Right lung (tissue), 5 donors: ENCODE data around the gene UBL7. TPM values are rescaled to one million over a fixed set of nuclear protein-coding genes. Genes with fewer than 3 reads are reported as not detected.
A peak's percentile ranks its signal among the peaks of the same experiment; 100 is the strongest.

Experiments used
- DNase-seq, 2 donors: peaks; one replicate each; pipeline ENCODE4 v3.0.0-alpha.2; 2013
- polyA plus RNA-seq, 5 donors: library from polyadenylated mRNA; unstranded; fragments of 120-200 nt; gene quantifications; one replicate each; pipeline versions ENCODE4 v1.2.1 to v1.2.3, GENCODE V29; 2013; ENCODE audit warnings: inconsistent platforms in 1 of 5, low replicate concordance in 1 of 5; ENCODE audit not compliant: insufficient read length in 5 of 5, insufficient read depth in 1 of 5

The UBL7 gene
- polyA plus RNA-seq, 5 donors = 49.0 to 62.6 (median 59.3) TPM

DNA sequence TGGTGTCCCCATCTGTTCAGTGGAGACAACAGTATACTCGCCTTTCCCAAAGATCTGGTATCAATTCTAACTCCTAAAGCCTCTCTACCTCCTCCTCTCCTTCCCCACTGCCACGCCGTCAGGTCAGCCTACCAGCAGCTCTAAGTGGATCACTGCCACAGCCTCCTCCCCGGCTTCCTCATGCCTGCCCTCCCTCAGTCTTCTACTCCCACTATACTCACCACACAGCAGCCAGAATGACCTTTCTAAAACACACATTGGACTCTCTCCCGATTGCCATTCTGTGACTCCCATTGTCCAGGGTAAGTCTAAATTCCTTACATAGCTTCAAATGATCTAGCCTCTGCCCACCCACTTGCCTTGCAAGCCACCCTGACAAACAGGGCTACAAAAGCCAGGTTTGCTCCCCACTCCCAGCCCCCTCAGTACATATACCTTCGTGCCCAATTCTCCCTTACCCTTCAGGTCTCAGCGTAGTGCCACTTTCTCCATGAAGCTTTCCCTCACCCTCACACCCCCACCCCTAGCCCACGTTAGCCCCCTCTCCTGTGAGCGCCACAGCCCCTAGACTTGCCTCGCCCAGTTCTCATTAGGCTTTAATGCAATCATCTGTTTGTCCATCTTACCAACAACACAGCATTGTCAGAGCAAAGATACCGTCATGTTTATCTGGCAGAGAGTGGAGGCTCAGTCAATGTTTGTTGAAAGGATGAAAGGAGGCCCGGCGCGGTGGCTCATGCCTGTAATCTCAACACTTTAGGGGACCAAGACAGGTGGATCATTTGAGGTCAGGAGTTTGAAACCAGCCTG is 17.7 kb downstream of the UBL7 start:
- no peak for DNase-seq

DNA sequence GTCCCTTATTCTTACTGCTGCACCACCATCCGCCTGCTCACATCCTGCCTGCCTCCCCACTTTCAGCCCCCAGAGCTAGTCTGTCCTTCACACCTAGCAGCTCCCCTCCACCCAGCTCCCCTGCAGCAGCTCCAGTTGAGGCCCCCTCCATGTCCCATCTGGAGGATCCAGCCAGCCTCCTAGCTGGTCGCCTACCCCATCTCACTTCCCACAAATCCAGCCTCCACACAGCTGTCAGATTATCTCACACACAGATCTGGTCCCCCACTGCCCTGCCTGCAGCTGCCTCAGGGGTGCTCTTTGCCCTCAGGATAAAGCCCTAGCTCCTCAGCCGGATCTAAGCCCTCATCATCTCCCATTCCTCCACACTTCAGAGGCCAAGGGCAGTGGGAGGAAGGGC is 18.4 kb downstream of the UBL7 start:
- no peak for DNase-seq

DNA sequence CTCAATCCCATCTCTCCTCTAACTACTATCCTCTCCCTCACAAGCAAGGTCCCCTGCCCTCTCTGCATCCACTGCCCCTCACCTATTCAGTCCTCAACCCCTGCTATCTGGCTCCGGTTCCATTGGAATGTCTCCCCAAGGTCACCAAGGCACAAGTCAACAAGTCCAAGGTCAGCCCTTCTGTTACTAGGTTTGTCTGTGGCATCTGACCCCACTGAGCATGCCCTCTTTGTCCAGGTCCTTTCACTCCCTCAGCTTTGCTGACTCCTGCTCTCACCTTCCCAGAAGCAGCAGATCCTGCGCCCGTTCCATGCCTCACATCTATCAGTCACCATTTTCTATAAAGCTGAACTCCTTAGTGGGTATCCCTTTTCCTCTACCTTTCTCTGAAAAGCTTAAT is 18.9 kb downstream of the UBL7 start:
- no peak for DNase-seq

DNA sequence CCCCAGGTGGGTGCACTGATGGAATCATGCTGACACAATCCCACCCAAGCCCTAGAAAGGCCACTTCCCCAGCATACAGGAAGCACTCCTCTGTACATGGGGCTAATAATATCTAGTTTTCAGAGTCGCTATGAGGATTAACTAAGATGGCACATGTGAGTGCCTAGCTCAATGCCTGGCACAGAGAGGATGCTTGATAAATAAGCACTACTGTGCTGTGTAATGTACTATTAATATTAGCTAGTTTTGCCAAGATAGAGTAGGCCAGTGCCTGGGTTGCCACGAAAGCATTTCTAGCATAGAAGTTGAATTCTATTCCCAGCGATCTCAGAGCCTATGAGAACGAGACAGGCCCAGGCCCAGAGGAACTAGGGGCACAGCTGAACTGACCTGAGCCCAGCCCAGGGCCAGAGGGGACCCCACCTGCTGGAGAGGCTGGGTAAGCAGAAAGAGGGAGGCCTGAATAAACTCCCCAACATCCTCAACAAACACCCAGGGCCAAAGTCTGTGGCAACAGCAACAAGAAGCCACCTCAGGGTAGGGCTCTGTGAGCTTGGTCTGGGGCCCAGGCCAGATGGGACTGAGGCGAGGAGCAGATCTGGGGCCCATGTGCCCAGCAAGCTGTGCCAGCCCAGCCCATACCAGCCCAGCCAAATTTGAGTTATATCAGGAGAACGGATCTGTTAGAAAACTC is 19.6 kb downstream of the UBL7 start:
- no peak for DNase-seq

DNA sequence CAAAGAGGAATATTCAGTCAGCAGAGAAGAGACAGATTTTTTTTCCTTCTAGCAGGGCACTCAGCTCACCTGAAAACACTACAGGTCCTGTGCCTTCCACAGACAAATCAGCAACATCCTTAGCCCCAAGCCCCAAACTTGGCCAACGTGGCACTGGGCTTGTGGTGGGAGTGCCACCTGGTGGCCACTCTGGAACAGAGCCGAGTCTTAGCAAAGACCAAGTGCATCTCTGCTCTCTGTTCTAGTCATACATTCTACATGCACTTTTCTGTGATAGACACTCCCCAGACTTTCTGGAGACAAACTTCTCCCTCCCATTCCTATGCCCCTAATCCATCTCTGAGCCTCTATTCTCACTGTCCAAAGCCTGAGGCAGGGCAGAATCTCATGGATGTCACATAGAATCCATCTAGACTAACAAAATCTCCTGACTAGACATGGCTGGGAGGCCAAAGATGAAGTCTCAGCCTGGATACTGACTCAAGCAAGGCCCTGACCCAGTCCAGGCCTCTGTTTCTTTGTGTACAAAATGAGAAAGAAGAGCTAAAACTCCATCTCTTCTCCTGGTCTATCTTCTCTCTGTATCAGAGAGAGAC is 22.1 kb downstream of the UBL7 start:
- peak; percentile 45 to 64 for DNase-seq

DNA sequence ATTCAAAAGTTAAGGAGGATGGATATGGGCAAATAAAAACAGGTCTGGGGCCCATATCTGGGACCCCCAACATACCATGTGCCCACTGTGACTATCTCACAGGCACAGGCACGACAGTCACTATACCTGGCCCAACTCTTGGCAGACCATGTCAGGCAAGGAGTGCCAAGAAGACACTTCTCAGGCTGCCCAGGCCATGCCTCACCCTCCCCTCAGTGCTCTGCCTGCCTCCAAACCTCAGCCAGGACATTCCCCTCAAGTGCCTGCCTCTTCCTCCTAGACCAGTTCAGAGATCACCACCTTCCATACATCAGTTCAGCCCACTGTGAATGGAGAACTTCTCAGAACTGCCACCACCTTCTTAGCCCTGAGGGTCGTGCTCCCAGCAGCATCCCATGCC is 22.8 kb downstream of the UBL7 start:
- DNase-seq = no peak

DNA sequence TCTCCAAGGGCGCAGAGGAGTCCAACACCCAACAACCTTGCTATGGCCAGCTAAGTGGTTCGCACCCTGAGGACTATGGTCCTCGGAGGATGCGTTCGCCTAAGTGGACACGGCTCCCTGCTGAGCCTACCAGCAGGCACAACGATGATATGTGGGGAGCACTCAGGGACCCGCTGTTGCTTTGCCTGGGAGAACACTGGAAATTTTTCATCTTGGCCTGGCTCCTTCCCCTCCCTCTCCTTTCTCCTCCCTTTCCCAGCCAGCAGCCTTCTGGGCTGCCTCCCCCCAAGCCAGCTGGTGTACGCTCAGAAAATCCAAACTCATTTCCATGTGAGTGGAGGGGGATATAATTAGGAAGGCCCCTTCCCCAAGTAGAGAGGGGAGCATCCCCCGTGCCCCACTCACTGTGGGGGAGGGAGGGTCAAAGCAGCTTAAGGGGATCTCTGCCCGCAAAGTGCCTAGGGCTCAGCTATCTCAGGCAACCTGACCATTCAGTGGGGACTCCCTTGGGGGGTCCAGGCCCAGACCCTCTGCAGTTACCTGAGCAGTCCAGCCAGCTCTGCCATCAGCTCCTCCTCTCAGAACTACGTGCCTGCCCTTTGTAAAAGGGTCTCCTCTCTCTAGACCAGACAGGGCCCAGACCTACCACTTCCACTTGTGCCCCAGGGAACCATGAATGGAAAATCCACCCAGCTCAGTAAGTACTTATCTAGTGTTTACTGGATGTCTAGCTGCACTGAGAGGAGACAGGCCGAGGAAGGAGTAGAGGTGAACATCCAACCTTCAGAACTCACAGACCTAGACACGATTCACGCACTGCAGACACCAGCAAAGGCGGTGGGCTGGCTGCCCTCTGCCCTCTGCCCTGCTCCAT is 26.5 kb downstream of the UBL7 start:
- no peak for DNase-seq

DNA sequence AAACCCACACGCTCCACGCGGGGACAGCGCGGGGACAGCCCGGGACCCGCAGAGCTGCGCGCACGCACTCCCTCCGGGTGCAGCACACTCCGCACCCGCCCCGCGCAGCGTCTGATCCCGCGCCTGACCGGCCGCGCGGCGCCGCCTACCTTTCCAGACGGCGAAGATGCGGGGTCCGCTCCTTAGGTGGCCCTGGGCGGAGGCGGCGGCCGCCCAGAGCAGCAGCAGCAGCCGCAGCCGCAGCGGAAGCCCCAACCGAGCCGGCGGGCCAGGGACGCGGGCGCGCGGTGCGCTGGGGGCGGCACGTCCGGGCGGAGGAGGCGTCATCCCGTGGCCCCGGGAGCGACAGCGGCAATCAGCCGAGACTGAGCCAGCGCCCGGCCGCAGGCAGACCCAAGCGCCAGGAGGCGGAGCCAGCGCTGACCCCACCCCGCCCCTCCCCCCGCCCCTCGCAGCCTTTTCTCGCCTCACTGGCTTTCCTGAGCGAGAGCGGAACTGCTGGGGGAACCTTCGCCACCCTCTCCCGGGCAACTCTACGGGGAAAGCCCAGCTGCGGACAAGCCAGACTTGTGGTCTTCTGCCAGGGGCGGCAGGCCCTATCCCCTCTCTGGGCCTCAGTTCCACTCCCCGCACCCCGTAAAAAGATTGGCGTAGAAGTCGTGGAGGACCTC is 27.2 kb downstream of the UBL7 start, which contains the start of gene SEMA7A:
TSS of gene SEMA7A (minus strand) at position 367 of the 671 bp plus-strand sequence. CDS start at position 327, 40 bp downstream.
- peak; percentile 70 to 77 for DNase-seq

DNA sequence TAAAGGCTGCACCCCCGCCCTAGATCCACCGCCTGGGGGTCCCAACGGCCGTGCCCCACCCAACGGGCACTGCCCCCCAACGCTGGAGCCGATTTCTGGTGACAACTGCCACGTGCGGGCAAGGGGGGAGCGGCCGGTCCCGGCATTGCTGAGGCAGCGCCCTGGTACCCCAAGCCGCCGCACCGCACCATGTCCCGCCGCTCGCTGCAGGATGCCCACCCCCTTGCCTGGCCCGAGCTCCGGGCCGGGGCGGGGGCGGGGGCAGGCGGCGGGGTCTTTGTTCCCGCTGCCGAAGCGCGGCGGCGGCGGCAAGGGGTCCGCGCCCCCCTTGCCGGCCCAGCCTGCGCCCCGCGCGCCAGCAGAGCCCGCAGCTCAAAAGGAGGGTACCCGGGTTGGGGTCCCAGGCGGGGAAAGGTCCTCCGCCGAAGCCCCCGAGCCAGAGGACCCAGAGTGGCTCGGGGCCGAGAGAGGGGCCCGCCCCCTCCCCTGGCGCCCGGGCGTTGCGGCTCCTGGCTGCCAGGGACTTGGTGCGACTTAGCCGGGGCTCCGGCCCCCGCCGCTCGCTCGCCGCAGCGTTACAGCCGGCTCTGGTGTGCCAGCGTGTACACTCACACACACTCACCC is 27.9 kb downstream of the UBL7 start:
- no peak for DNase-seq

DNA sequence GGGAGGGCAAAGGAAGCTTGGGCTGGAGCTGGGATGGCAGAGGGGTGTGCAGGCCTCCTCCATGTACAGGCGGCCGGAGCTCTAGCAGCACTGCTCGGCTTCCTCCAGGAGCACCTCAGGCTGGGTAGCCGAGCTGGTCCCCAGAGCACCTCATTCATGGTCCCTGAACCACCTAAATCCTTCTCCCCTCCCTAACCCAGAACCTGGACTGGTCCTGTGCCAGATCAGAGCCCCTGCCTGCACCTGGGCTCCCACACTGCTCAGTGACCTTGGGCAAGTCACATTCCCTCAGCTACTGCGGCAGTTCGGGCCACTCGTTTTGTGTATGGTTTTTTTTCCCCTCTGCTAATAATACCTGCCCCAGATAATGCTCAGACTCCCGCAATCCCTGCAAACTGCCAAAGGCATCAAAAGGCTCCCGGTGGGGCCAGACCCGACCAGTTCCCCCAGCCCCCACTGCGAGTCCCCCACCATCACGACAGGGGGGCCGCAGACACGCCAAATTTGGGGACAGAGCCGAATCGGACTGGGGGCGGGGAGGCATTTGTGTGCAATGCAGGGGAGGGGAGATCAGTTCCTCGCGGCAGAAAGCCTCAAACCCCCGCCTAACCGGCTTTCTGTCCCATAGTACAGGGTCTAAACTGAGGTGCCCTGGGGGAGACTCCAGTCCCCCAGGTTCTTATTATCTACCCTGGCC is 28.5 kb downstream of the UBL7 start:
- no peak for DNase-seq

DNA sequence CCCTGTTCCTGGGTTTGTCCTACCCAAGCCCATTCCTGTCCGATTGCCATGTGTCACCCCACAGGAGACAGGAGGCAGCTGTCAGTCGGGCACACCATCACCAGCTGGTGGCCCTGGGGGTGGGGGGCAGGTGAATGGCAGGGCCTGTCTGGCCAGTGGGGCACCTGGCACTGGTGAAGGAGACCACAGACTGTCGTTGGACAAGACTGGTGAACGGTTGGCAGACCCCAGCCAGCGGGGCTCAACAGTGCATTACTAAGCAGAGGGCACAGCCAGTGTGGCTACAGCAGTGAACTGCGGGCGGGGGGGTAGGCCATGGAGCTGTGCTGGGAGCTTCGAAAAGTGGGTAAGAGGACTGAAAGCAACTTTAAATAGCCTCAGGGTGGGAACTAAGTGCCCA is 29.3 kb downstream of the UBL7 start:
- no peak for DNase-seq

DNA sequence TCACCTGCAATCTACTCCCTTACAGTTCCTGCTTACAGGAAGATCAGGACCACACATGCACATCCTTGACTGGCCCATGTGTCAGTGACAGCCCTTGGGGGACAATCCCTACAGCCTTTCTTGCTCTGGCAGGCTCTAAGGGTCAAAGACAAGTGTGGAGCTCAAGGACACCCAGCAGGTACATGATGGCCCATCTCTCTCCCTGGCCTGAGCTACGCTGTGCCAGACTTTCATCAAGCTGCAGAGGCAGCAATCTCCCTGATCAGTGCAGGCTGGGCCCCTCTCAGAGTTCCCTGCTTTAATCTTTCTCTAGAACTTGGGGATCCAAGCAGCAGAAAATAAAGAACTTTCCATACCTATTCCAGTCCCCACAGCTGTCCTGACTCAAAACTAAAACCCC is 29.8 kb downstream of the UBL7 start:
- no peak for DNase-seq

DNA sequence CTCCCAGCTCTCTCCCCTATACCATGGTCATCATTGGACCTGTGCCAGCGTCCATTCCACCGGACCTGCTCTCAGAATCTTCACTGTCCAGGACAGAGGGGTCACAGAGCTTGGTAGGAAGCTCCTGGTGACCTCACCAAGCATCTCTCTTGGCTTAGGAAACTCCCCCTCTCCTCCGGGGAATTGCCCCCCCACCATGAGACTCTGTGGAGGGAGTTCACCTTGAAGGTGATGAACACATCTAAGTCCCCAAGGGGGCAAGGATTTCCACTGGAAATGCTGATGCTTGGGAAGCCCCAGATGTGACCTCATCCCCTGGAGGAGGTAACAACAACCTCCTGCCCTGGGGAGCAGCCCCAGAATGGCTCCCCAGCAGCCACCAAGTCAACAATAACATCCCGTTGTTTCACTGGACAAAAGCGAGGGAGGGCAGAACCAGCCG is 30.4 kb downstream of the UBL7 start:
- DNase-seq = no peak

DNA sequence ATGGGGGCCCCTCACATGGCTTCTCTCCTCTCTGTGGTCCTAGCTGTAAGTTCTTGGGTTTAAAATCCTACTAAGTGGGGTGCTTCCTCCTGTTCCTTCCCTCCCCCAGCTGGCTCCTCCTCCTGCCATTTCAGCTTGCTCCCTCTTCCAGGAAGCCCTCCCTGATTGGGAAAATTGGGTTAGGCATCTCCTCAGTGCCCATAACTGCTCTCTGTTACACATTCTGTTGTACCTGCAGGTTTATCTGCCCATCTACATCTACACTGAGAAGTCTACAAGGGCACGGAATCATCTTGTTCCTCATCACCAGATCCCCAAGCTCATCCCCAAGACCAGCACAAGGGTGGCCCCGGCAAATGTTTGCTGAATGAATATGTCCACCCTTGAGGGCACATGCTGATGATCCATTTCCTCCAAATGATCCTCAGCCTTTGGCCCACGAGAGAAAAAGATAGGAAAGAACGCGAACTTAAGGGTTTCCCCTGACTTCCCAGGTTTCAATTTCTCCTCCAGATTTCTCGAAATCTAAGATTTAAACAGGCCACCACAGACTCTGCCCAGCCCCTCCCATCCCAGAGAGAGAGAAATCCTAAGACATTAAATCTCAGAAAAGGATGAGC is 31.1 kb downstream of the UBL7 start:
- DNase-seq = no peak

DNA sequence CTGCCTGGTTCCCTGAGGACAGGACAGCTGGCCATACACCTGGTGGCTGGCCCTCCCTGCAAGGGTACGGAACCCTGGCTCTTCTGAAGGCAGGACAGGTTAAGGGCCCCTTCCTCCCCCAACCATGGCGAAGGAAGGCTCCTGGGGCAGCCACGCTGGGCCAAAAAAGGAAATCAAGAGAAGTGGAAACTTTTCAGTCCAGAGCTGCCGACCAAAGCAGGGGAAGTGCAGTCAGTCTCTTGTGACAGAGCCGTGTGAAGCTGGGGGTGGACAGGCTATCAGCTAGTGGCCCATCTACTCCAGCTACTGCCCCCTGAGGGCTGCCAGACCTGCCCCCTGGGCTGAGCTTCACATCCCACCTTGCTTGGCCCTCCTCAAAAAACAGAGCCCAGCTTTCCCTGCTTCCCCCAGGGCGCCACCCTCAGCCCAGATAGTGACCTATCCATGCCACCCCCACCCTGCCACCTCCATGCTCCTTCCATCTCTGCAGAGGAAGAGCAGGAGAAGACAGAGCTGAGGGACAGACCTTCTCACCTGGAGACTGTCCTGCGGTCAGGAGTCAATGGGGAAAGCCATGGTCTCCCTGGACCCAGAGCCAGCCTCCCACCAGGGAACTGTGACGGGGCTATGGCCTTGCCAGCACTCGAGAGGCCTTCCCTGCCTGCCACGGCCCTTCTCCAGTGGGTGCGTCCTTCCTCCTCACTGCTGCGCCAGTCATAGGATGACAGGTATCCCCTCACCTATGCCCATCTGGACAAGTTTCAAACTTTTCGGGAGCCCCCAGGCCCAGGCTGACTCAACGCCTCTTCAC is 31.8 kb downstream of the UBL7 start:
- no peak for DNase-seq

DNA sequence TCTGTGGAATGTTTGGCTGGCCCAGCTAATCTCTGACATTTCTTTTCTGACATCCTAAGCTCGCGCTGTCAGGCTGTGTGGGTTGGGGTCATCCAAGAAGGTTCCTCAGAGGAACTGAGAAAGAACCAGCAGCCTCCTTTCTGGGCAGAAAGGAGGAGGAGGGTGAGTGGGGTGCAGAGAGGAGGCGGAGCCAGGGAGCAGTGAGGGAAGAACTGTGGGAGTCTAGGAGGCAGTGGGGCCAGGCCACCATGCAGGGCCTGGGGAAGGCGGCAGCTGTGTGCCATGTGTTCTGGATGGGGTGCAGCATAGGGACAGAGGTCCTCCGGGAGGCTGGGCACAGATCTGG is 32.5 kb downstream of the UBL7 start:
- DNase-seq = no peak

DNA sequence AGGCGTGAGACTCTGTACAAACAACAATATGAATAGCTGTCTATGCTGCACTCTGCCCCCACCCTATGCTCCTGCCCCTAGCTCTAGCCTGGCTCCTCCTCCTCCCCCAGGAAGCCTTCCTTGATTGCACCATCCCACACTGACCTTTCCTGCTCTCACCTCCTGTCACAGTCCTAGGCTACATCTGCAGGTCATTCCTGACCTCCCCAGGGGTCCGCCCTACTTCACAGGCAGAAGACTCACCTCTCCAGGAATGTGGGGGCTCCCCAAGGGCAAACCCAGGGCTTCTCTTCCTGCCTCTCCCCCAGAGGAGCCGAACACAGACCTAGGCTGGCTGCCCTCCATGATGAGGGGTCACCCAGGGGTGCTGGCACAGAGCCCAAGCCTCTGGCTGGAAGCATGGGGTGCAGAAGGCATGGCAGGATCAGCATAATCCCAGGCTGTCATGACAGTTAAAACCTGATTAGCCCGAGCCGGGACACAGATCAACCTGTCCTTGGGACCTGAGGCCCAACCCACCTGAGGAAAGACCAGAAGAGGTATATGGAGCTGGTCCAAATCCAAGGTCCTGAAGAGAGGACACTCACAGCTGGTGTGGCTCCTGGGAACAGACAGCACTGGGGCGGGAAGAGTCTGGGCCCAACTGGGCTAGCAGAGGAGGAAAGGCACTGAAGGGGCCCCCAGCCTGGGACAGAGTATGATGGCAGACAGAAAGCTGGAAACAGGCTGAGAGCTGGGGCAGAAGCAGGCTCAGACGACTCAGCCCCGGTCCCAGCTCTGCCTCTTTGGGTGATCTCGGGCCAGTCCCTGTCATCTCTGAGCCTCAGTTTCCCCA is 33.1 kb downstream of the UBL7 start:
- no peak for DNase-seq
